ENCODE measurements around the gene ZNF740. TPM values are rescaled to one million over a fixed set of nuclear protein-coding genes. Genes with fewer than 3 reads are reported as not detected.
A peak's percentile ranks its signal among the peaks of the same experiment; 100 is the strongest.

Gene ZNF740
- total RNA-seq, 3 donors from 2014 or later (not counting 1 experiment from before 2014, with no cell fraction given) = 37.1 to 65.9 (median 45.3) TPM

GRCh38 chr12:53191885-53192530 lies 11.5 kb downstream of the ZNF740 start:
- Histone ChIP-seq H3K4me1 (ENCODE audit: control insufficient read depth, insufficient read depth, low read length) (peaks cover 3% of the 10 kb centered on the region), H3K27me3 (ENCODE audit: control insufficient read depth, insufficient read depth, low read length) (no peaks in the 10 kb centered on the region), H3K4me3 (ENCODE audit: low read length) (no peak overlapping the region), H3K27ac (ENCODE audit: low read length) (no peak overlapping the region), H3K36me3 (ENCODE audit: control insufficient read depth, insufficient read depth, low read length) (peaks cover 84% of the 10 kb centered on the region), H3K9me3 (ENCODE audit: control insufficient read depth, insufficient read depth, low read length) (no peaks in the 10 kb centered on the region)
- ATAC-seq (no peak), DNase-seq (no peak)
- TF ChIP-seq, protein P1, sequence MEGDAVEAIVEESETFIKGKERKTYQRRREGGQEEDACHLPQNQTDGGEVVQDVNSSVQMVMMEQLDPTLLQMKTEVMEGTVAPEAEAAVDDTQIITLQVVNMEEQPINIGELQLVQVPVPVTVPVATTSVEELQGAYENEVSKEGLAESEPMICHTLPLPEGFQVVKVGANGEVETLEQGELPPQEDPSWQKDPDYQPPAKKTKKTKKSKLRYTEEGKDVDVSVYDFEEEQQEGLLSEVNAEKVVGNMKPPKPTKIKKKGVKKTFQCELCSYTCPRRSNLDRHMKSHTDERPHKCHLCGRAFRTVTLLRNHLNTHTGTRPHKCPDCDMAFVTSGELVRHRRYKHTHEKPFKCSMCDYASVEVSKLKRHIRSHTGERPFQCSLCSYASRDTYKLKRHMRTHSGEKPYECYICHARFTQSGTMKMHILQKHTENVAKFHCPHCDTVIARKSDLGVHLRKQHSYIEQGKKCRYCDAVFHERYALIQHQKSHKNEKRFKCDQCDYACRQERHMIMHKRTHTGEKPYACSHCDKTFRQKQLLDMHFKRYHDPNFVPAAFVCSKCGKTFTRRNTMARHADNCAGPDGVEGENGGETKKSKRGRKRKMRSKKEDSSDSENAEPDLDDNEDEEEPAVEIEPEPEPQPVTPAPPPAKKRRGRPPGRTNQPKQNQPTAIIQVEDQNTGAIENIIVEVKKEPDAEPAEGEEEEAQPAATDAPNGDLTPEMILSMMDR (IDR thresholded peaks at IDR 0.05) = no peak
- H3K4me1 Mint-ChIP-seq = peaks cover 0 to 31% of the 10 kb centered on the region in 2 donors
- intact Hi-C loops (cut with micrococcal nuclease) = no loop called here
- H3K27me3 Mint-ChIP-seq (ENCODE audit: low read depth in 2 of 2) = no peaks in the 10 kb centered on the region
- WGBS (ENCODE audit: insufficient coverage) = 98% methylated on average over 14 of the region's 14 CpGs
- H3K36me3 Mint-ChIP-seq = no peaks in the 10 kb centered on the region
- H3K4me3 Mint-ChIP-seq = no peak overlapping the region
- no peaks in the 10 kb centered on the region for H3K9me3 Mint-ChIP-seq
- peak overlapping the region in 1 of 2 donors; percentile 18 for H3K27ac Mint-ChIP-seq

DNA sequence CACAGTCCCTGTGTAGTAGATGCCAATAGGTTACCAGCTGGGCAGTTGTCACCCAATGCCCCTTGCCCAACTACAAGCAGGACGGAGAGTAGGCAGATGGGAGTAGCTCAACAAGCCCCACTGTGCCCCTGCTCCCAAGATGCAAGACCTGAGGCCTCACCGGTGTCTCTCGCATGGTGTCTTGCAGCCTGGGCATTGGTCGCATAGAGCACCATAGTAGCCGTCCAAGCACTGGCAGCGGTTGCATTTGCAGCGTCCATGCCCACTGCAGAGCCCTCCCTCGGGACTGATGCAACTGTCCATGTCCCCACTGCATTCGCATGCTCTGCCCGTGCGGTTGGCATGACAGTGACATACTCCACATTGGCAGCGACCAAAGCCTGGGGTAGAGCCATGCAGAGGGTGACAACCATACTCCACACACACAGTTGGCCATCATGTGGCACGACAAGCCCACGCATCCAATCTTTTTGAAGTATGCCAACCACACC lies 12.1 kb downstream of the ZNF740 start:
- Mint-ChIP-seq H3K4me1 (peaks cover 0 to 34% of the 10 kb centered on the region in 2 donors), H3K36me3 (no peaks in the 10 kb centered on the region), H3K9me3 (no peaks in the 10 kb centered on the region), H3K27me3 (ENCODE audit: low read depth in 2 of 2) (no peaks in the 10 kb centered on the region), H3K4me3 (no peak overlapping the region), H3K27ac (peak overlapping the region; percentile 18 to 24)
- intact Hi-C loops (cut with micrococcal nuclease) = no loop called here
- ATAC-seq (no peak), DNase-seq (no peak)
- TF ChIP-seq, protein P1 (IDR thresholded peaks at IDR 0.05) = no peak
- 96% methylated on average over 14 of the region's 14 CpGs for WGBS (ENCODE audit: insufficient coverage)
- Histone ChIP-seq H3K4me3 (ENCODE audit: low read length) (no peak overlapping the region), H3K36me3 (ENCODE audit: control insufficient read depth, insufficient read depth, low read length) (peaks cover 84% of the 10 kb centered on the region), H3K27me3 (ENCODE audit: control insufficient read depth, insufficient read depth, low read length) (no peaks in the 10 kb centered on the region), H3K27ac (ENCODE audit: low read length) (no peak overlapping the region), H3K9me3 (ENCODE audit: control insufficient read depth, insufficient read depth, low read length) (no peaks in the 10 kb centered on the region), H3K4me1 (ENCODE audit: control insufficient read depth, insufficient read depth, low read length) (peaks cover 6% of the 10 kb centered on the region)

- ATAC-seq (no peak), DNase-seq (no peak)
- H3K9me3 Mint-ChIP-seq = no peaks in the 10 kb centered on the region
- H3K27me3 Mint-ChIP-seq (ENCODE audit: low read depth in 2 of 2) = no peaks in the 10 kb centered on the region
- H3K4me3 Mint-ChIP-seq = no peak overlapping the region
- H3K4me1 Mint-ChIP-seq = peaks cover 3 to 38% of the 10 kb centered on the region in 2 donors
- no peaks in the 10 kb centered on the region for H3K36me3 Mint-ChIP-seq
- Histone ChIP-seq H3K4me1 (ENCODE audit: control insufficient read depth, insufficient read depth, low read length) (peaks cover 10% of the 10 kb centered on the region), H3K27ac (ENCODE audit: low read length) (no peak overlapping the region), H3K27me3 (ENCODE audit: control insufficient read depth, insufficient read depth, low read length) (no peaks in the 10 kb centered on the region), H3K9me3 (ENCODE audit: control insufficient read depth, insufficient read depth, low read length) (no peaks in the 10 kb centered on the region), H3K36me3 (ENCODE audit: control insufficient read depth, insufficient read depth, low read length) (peaks cover 79% of the 10 kb centered on the region), H3K4me3 (ENCODE audit: low read length) (no peak overlapping the region)
- intact Hi-C loops (cut with micrococcal nuclease) = no loop called here
- peak overlapping the region; percentile 18 to 24 for H3K27ac Mint-ChIP-seq
- TF ChIP-seq, protein P1 (IDR thresholded peaks at IDR 0.05) = no peak
- WGBS (ENCODE audit: insufficient coverage) = 96% methylated on average over 8 of the region's 9 CpGs
Measured at GRCh38 chr12:53193040-53193439, 12.5 kb downstream of the ZNF740 start.

Data from natural killer cell (primary cell).